Nephron progenitor cell (in vitro differentiated cells): ENCODE measurements around the gene P3H3.
"Not testable (repeated sequence)": the region's sequence is repeated elsewhere in the genome, so short reads cannot be mapped to it uniquely, and the experiment has no call there.

Source experiments
- DNase-seq: peaks from one replicate; pipeline ENCODE4 v3.0.0; 2021
- H3K27ac Mint-ChIP-seq: 2 replicates; pipeline ENCODE4 v1.8.0; 2021; ENCODE audit warnings: mild to moderate bottlenecking, moderate library complexity, mixed read lengths
- H3K27me3 Mint-ChIP-seq: 2 replicates; pipeline ENCODE4 v1.8.0; 2021; ENCODE audit warnings: mild to moderate bottlenecking, low read depth, mixed read lengths; ENCODE audit not compliant: poor library complexity
- H3K36me3 Mint-ChIP-seq: 2 replicates; pipeline ENCODE4 v1.8.0; 2021; ENCODE audit warnings: low read depth, mixed read lengths
- H3K4me1 Mint-ChIP-seq: 2 replicates; pipeline ENCODE4 v1.8.0; 2021; ENCODE audit warnings: mixed read lengths
- H3K4me3 Mint-ChIP-seq: 2 replicates; pipeline ENCODE4 v1.8.0; 2021; ENCODE audit warnings: mild to moderate bottlenecking, moderate library complexity, mixed read lengths
- H3K9me3 Mint-ChIP-seq: 2 replicates; pipeline ENCODE4 v1.8.0; 2021; ENCODE audit warnings: mild to moderate bottlenecking, moderate library complexity, mixed read lengths
- TF ChIP-seq, protein P1 (sequence below): fragments of 200-600 bp; sonication (generic); IDR thresholded peaks from 2 replicates; pipeline ENCODE4 v1.5.0; 2021; ENCODE audit warnings: antibody characterized with exemption

Gene P3H3

DNA sequence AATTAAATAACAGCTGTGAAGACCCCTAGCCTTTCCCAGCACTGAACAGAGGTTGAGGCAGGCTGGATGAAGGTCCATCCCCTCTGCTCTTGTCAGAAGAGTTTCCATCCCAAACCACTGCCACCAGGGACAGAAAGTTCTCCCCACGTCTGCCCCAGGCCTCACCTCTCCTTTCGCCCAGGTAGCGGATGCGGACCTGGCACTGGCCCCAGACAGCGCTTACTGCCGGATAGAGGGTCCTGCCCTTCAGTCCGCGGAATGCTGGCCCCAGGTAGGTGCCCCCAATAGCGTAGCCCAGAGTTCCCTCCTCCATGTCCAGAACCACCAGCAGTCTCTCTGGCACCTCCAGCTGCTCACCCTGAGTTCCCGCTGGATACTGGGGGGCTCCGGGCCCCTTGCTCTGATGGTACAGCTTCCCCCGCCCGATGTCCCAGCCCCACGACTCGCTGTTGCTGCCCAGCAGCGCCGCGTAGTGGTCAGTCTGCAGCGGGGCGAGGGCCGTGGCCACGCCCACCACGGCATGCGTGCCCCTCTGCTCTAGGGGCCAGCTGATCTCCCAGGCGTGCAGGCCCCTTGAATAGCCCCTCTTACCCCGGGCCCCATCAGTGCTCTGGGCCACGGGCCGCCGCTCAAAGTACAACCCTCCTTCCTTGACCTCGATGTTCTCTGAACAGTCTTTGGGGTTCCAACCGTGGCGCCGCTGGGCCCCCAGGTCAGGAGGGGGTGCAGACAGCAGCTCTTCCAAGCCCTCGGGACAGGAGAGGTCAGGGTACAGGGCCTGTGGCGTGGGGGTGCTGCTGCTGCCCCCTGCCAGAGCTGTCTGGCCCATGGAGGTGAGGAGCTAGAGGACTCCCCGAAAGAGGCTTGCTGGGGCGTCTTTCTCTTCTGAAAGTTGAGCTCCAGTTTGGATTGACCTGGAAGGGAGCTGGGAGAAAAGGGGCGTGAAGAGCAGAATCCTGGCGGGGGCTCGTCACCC lies 44.2 kb downstream of the P3H3 start:
- H3K4me1 Mint-ChIP-seq: peaks cover 48% of the 10 kb centered on the region
- H3K27ac Mint-ChIP-seq: peak overlapping the region; percentile 38
- no peaks in the 10 kb centered on the region for H3K9me3 Mint-ChIP-seq
- peaks cover 45% of the 10 kb centered on the region for H3K36me3 Mint-ChIP-seq
- TF ChIP-seq, protein P1, sequence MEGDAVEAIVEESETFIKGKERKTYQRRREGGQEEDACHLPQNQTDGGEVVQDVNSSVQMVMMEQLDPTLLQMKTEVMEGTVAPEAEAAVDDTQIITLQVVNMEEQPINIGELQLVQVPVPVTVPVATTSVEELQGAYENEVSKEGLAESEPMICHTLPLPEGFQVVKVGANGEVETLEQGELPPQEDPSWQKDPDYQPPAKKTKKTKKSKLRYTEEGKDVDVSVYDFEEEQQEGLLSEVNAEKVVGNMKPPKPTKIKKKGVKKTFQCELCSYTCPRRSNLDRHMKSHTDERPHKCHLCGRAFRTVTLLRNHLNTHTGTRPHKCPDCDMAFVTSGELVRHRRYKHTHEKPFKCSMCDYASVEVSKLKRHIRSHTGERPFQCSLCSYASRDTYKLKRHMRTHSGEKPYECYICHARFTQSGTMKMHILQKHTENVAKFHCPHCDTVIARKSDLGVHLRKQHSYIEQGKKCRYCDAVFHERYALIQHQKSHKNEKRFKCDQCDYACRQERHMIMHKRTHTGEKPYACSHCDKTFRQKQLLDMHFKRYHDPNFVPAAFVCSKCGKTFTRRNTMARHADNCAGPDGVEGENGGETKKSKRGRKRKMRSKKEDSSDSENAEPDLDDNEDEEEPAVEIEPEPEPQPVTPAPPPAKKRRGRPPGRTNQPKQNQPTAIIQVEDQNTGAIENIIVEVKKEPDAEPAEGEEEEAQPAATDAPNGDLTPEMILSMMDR: peak; percentile 95
- peak; percentile 93 for DNase-seq
- H3K4me3 Mint-ChIP-seq: peak overlapping the region; percentile 89
- H3K27me3 Mint-ChIP-seq: no peaks in the 10 kb centered on the region

DNA sequence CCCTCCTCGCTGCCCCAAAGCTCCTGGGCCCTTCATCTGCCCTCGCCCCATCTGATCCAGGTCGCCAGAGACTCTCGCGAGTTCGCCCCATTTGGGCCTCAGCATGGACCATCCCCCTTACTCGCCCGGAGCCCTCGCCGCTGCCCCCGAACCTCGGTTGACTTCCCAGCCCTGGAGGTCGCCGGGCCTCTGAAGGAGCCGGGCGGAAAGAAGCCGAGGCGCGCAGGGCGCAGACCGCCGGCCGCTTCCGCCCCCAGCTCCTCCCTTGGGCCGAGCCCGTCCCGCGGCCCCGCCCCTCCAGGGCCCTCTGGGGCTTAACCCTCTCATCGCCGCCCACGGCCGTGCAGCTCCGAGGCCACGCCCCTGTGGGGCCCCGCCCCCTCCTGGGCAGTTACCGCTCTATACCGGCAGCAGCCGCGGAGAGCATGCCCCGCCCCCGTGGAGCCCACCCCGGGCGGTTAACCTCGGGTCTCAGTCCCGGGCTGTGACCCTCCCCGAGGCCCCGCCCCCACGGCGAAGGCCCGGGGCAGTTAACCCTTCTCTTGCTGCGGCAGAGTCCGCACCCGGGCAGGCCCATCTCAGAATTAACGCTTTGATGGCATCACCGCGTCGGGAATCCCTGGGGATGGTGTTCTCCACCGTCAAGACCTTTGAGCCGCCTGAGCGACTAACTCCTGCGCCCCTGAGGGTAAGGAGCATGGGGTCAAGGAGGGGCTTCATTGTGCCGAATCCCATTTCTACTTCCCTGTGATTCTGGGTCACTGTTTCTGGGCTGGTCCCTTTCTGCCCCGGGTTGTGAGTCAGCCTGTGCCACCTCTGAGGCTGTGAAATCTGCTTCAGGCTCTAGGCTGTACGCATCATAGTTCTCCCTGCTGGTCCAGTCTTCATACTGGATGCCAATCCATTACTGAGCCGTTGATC lies 45.1 kb downstream of the P3H3 start, which contains the start of gene SPSB2:
TSS of gene SPSB2 (minus strand) at position 210 of the 921 bp plus-strand sequence. CDS start 402 bp downstream, outside the sequence.
- Mint-ChIP-seq H3K9me3 (no peaks in the 10 kb centered on the region), H3K4me1 (peaks cover 46% of the 10 kb centered on the region), H3K36me3 (peaks cover 47% of the 10 kb centered on the region), H3K4me3 (peak within 1 kb of the TSS; percentile 89), H3K27ac (peak within 1 kb of the TSS; percentile 92), H3K27me3 (no peaks in the 10 kb centered on the region)
- TF ChIP-seq, protein P1: no peak
- peak; percentile 100 for DNase-seq

DNA sequence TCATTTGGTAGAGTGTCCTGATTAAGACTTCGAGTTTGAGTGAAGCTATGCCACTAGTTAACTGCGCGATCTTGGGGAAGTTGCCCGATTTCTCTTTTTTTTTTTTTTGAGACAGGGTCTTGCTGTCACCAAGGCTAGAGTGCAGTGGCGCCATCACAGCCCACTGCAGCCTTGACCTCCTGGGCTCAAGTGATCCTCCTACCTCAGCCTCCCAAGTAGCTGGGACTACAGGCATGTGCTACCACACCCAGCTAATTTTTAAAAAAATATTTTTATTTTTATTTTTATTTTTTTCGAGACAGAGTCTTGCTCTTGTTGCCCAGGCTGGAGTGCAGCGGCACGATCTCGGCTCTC lies 45.8 kb downstream of the P3H3 start:
- H3K4me1 Mint-ChIP-seq: peaks cover 40% of the 10 kb centered on the region
- H3K27me3 Mint-ChIP-seq, DNase-seq, H3K9me3 Mint-ChIP-seq: not testable (repeated sequence)
- H3K36me3 Mint-ChIP-seq: peaks cover 41% of the 10 kb centered on the region
- H3K27ac Mint-ChIP-seq: peak overlapping the region; percentile 92
- peak overlapping the region; percentile 89 for H3K4me3 Mint-ChIP-seq

DNA sequence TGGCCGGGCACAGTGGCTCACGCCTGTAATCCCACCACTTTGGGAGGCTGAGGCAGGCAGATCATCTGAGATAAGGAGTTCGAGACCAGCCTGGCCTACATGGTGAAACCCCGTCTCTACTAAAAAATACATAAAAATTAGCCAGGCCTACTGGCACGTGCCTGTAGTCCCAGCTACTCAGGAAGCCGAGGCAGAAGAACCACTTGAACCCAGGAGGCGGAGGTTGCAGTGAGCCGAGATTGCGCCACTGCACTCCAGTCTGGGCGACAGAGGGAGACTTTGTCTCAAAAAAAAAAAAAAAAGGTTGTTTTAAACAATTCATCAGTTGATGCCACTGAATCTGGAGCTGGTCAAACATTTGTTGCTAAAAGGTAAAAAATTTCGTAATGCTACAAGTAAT lies 51.6 kb downstream of the P3H3 start:
- H3K9me3 Mint-ChIP-seq, H3K27ac Mint-ChIP-seq, H3K4me3 Mint-ChIP-seq, H3K27me3 Mint-ChIP-seq, DNase-seq, H3K4me1 Mint-ChIP-seq: not testable (repeated sequence)
- peaks cover 32% of the 10 kb centered on the region for H3K36me3 Mint-ChIP-seq

DNA sequence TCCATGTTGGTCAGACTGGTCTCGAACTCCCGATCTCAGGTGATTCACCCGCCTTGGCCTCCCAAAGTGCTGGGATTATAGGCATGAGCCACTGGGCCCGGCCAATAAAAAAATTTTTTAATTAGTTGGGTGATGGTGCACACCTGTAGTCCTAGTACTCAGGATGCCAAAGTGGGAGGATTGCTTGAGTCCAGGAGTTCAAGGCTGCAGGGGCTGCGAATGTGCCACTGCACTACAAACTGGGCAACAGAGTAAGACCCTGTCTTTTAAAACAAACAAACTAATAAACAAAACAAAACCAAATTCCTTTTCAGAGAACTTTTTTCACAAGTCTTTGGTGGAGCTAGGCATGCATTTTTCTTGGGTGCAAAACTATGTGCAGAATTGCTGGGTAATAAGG lies 55.0 kb downstream of the P3H3 start:
- peaks cover 3% of the 10 kb centered on the region for H3K27me3 Mint-ChIP-seq
- H3K9me3 Mint-ChIP-seq: no peaks in the 10 kb centered on the region
- no peak overlapping the region for H3K27ac Mint-ChIP-seq
- peaks cover 20% of the 10 kb centered on the region for H3K4me1 Mint-ChIP-seq
- H3K4me3 Mint-ChIP-seq: no peak overlapping the region
- peaks cover 18% of the 10 kb centered on the region for H3K36me3 Mint-ChIP-seq
- TF ChIP-seq, protein P1: no peak
- no peak for DNase-seq

DNA sequence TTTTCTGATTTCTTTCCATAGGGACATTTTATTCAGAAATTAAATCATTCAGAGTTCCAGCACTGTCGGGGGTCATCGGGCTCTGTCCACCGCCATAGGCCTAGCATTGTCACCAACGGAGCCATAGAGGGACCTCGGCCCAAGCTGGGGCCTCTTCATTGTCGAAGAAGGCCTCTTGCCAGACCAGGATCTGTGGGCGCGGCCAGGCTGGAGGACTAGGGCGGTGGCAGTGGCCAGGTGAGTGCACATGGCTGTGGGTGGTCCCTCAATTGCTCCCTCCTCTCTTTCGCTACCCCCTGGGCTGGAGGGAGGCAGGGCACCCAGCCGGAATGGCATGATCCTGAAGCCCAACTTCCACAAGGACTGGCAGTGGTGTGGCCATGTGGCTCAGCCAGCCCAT lies 55.5 kb downstream of the P3H3 start:
- H3K4me3 Mint-ChIP-seq: no peak overlapping the region
- H3K36me3 Mint-ChIP-seq: peaks cover 18% of the 10 kb centered on the region
- no peak overlapping the region for H3K27ac Mint-ChIP-seq
- H3K9me3 Mint-ChIP-seq: no peaks in the 10 kb centered on the region
- TF ChIP-seq, protein P1: no peak
- DNase-seq: no peak
- peaks cover 25% of the 10 kb centered on the region for H3K4me1 Mint-ChIP-seq
- peaks cover 3% of the 10 kb centered on the region for H3K27me3 Mint-ChIP-seq
